HFFc6 (cell line): ENCODE measurements around the gene KRT34. TPM values are rescaled to one million over a fixed set of nuclear protein-coding genes. Genes with fewer than 3 reads are reported as not detected.
"Not testable (repeated sequence)": the region's sequence is repeated elsewhere in the genome, so short reads cannot be mapped to it uniquely, and the experiment has no call there.

Experiments
- DNase-seq: peaks from one replicate; pipeline ENCODE4 v3.0.0-alpha.2; 2018
- H3K27ac Mint-ChIP-seq: 2 replicates; pipeline ENCODE4 v1.8.0; 2020; ENCODE audit warnings: mild to moderate bottlenecking, mixed read lengths
- H3K27me3 Mint-ChIP-seq: 2 replicates; pipeline ENCODE4 v1.8.0; 2021; ENCODE audit warnings: mild to moderate bottlenecking, moderate library complexity, mixed read lengths; ENCODE audit not compliant: insufficient read depth
- H3K36me3 Mint-ChIP-seq: 2 replicates; pipeline ENCODE4 v1.8.0; 2021; ENCODE audit warnings: low read depth, mixed read lengths
- H3K4me1 Mint-ChIP-seq: 2 replicates; pipeline ENCODE4 v1.8.0; 2020; ENCODE audit warnings: low read depth, mixed read lengths
- H3K4me3 Mint-ChIP-seq: 2 replicates; pipeline ENCODE4 v1.8.0; 2020; ENCODE audit warnings: mild to moderate bottlenecking, moderate library complexity, mixed read lengths
- H3K9me3 Mint-ChIP-seq: 2 replicates; pipeline ENCODE4 v1.8.0; 2020; ENCODE audit warnings: mild to moderate bottlenecking, mixed read lengths
- total RNA-seq, 6 experiments: library from RNA; stranded (reverse); fragmentation: NEBNext Ultra II Directional; extraction: Animal tissue kit (Norgen Biotek cat#: 25700); gene quantifications; 2 replicates in 1 of 6; 3 replicates in 5 of 6; pipeline ENCODE4 v1.2.3, GENCODE V29; 2021
- TF ChIP-seq, protein P1 (sequence below): fragments of 200-600 bp; sonication (generic); IDR thresholded peaks from 2 replicates; pipeline ENCODE4 v1.5.0; 2021; ENCODE audit warnings: antibody characterized with exemption, mild to moderate bottlenecking

KRT34 gene
- total RNA-seq, 6 experiments from 2014 or later = 58.8 to 247 (median 71.3) TPM

DNA sequence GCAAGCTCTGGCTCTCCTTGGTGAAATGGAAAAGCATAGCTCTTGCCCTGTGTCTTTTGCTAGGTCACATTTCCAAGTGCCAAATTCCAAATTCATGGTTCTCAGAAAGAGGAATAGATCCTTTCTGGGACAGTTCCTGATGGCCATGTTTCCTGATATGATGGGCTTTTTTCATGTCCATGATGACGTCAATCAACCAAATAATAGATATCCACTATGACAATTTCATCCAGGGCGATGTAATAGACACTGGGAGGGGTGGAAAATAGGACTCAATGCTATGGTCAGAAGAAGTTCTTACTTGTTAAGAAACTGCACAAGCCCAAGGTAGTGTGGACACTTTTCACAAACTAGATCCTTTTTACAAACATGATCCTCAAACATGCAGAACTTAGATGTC lies 30.9 kb downstream of the KRT34 start:
- no peaks in the 10 kb centered on the region; the same call in 1 of the 2 replicates for H3K36me3 Mint-ChIP-seq
- no peak overlapping the region for H3K4me3 Mint-ChIP-seq
- TF ChIP-seq, protein P1, sequence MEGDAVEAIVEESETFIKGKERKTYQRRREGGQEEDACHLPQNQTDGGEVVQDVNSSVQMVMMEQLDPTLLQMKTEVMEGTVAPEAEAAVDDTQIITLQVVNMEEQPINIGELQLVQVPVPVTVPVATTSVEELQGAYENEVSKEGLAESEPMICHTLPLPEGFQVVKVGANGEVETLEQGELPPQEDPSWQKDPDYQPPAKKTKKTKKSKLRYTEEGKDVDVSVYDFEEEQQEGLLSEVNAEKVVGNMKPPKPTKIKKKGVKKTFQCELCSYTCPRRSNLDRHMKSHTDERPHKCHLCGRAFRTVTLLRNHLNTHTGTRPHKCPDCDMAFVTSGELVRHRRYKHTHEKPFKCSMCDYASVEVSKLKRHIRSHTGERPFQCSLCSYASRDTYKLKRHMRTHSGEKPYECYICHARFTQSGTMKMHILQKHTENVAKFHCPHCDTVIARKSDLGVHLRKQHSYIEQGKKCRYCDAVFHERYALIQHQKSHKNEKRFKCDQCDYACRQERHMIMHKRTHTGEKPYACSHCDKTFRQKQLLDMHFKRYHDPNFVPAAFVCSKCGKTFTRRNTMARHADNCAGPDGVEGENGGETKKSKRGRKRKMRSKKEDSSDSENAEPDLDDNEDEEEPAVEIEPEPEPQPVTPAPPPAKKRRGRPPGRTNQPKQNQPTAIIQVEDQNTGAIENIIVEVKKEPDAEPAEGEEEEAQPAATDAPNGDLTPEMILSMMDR = no peak
- DNase-seq = no peak
- peaks cover 9% of the 10 kb centered on the region; the same call in 1 of the 2 replicates for H3K27me3 Mint-ChIP-seq
- 0 out of 2 replicates have a peak, but pooled peaks cover 5% of the 10 kb centered on the region for H3K4me1 Mint-ChIP-seq
- no peaks in the 10 kb centered on the region for H3K9me3 Mint-ChIP-seq
- no peak overlapping the region for H3K27ac Mint-ChIP-seq

DNA sequence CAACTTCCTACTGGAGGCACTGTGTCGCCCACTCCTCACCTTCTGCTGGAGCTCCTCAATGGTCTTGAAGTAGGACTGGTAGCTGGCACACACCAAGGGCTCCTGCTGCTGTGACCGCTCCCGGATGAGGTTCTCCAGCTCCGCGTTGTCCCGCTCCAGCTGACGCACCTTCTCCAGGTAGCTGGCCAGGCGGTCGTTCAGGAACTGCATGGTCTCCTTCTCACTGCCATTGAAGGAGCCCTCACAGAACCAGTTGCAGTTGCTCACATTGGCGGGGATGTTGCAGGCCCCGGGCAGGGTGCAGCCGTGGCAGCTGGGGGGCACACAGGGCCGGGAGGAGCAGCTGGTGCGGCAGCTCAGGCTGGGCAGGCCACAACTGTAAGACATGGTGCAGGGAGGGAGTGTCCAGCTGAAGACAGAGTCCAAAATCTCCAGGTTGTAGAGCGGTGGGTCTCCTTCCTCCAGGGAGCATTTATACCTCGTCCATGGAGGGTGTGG lies 31.7 kb downstream of the KRT34 start, which contains the start of gene KRT33A:
Gene KRT33A, minus strand, starts transcription at position 448 of the 498 bp plus-strand sequence. Its CDS starts 61 bp downstream, at position 387.
- H3K36me3 Mint-ChIP-seq, H3K9me3 Mint-ChIP-seq, H3K27ac Mint-ChIP-seq, H3K27me3 Mint-ChIP-seq, H3K4me3 Mint-ChIP-seq, H3K4me1 Mint-ChIP-seq, DNase-seq: not testable (repeated sequence)

DNA sequence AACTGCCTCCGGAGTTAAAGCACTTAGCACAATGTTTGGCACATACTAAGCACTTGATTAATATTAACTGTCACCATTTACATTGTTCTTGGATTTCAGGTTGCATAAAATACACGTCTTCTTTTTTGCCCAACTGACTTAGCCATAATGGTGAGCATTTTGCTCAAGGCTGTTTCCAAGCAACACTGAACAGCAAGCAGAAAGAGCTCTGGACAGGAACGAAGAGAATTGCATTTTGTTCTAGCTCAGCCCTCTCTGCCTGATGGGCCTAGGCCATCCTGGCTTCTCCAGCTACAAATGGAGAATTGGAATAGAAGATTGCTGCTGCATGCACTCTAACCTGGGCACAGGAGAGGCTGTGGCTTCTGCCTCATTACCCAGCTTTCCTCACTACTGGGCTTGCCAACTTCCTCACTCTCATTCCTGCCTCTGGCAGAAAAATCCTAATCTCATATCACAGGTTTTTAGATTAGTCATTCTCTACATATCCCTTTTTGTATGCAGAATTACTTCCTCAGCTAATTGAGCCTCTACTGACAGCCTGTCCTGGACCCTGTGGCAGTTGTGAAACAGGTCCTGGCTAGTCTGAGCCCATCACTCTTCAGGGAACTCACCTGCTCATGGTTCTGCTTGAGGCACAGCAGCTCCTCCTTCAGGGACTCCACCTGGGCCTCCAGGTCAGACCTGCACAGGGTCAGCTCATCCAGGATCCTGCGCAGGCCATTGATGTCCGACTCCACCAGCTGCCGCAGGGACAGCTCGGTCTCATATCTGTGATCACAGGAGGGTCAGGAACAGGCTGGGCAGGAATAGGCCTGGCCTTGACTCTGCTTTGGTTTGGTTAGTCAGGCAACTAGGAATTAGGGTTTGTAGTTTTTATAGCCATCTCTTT lies 34.0 kb downstream of the KRT34 start:
- Mint-ChIP-seq H3K4me1 (0 out of 2 replicates have a peak, but pooled peaks cover 5% of the 10 kb centered on the region), H3K4me3 (no peak overlapping the region), H3K27ac (no peak overlapping the region), H3K9me3 (peaks cover 3% of the 10 kb centered on the region), H3K36me3 (peaks cover 4% of the 10 kb centered on the region), H3K27me3 (peaks cover 8% of the 10 kb centered on the region; the same call in 1 of the 2 replicates)
- TF ChIP-seq, protein P1 = no peak
- DNase-seq = no peak

DNA sequence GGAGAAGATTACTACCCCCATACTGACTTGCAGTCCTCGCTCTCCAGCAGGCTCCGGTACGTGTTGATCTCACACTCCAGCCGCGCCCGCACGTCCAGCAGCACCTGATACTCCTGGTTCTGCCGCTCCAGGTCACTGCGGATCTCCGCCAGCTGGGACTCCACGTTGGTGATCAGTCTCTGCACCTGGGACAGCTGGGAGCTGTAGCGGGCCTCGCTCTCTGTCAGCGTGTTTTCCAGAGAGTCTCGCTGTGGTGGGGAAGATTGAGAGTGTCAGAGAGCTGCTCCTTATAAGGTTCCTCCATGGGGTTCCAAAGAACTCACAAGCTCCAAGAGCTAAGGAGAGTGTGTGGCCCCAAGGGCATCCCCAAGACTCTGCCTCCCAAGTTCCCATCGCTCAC lies 35.7 kb downstream of the KRT34 start:
- not testable (repeated sequence) for H3K4me1 Mint-ChIP-seq, H3K27me3 Mint-ChIP-seq, DNase-seq, H3K4me3 Mint-ChIP-seq, H3K27ac Mint-ChIP-seq
- peaks cover 18% of the 10 kb centered on the region for H3K36me3 Mint-ChIP-seq
- H3K9me3 Mint-ChIP-seq = peaks cover 13% of the 10 kb centered on the region

DNA sequence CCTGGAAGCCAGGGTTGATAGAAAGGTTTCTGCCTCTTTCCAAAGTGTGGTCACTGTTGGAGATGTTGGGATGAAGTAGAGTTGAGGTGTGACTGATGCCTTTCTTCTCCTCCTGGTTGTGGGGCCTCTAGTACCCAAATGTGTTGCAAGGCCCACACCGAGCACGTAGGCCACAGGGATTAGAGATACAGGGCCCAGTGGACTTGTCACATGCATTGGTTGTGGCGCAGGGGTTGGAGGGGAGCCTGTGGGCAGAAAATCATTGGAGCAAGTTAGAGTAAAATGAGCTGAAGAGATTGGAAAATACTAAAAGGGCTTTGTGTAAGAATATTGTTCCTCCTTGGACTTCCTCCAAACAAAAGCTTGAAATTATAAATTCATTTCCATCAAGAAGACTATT lies 36.1 kb downstream of the KRT34 start:
- no peak overlapping the region for H3K4me3 Mint-ChIP-seq
- 0 out of 2 replicates have a peak, but pooled peaks cover 5% of the 10 kb centered on the region for H3K4me1 Mint-ChIP-seq

DNA sequence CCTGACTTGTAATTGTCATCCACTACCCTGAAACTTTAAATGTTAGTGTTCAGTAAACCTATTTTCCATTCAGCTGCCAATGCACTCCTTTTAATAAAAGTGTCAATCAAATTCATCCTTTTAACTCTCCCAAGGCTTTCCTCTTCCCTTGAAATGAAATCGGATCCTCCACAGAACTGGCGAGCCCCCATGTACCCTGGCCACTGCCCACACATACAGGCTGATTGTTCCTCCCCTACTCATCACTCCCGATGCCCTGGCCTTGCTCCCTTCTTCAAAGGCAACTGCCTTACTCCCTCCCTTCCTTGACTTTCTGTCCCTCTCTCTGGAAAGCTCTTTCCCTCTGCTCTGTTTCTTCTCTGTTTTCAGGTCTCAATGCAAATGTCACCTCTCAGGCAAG lies 39.1 kb downstream of the KRT34 start:
- Mint-ChIP-seq H3K9me3 (peaks cover 13% of the 10 kb centered on the region), H3K27me3 (peaks cover 5% of the 10 kb centered on the region; the same call in 1 of the 2 replicates), H3K4me1 (peaks cover 22% of the 10 kb centered on the region), H3K27ac (no peak overlapping the region), H3K36me3 (peaks cover 18% of the 10 kb centered on the region), H3K4me3 (no peak overlapping the region)
- TF ChIP-seq, protein P1 = no peak
- no peak for DNase-seq

More for the DNA sequence above, 36.1 kb downstream of the KRT34 start:
- H3K9me3 Mint-ChIP-seq = peaks cover 13% of the 10 kb centered on the region
- TF ChIP-seq, protein P1 = no peak
- peaks cover 18% of the 10 kb centered on the region for H3K36me3 Mint-ChIP-seq
- no peak for DNase-seq
- H3K27ac Mint-ChIP-seq = no peak overlapping the region
- H3K27me3 Mint-ChIP-seq = peaks cover 3% of the 10 kb centered on the region; the same call in 1 of the 2 replicates
